GM08714 (cell line): ENCODE results near the gene GNPTAB.
"Not testable (repeated sequence)": the region's sequence is repeated elsewhere in the genome, so short reads cannot be mapped to it uniquely, and the experiment has no call there.

Experiments used
- H3K4me3 ChIP-seq: fragments of 200-500 bp; sonication (Bioruptor generic); 2 replicates; pipeline ENCODE4 v1.5.1; 2014; ENCODE audit warnings: mild to moderate bottlenecking, low read length, inconsistent platforms
- ZNF274 ChIP-seq: IDR thresholded peaks from 2 replicates; pipeline ENCODE4 v1.6.1; 2012; ENCODE audit warnings: mild to moderate bottlenecking, low read depth, low read length

The GNPTAB gene

DNA sequence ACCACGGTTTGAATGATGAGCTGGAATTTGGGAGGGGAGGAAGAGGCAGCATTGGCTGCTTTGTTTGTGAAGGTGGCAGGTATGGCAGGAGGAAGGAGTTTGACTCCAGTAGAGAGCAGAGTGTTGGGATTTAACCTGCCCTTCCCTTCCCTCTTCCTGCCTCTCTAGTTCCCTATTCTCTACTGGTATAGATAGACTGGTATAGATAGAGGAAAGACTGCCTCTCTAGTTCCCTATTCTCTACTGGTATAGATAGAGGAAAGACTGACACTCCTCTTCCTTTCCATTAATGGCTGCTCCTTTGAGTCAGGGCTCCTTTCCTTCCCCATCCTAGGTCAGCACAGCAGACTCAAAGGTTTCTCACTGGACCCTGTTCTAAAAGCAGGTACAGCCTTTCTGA is 83.1 kb downstream of the GNPTAB start:
- no peak for TF ChIP-seq ZNF274
- no peak overlapping the region for H3K4me3 ChIP-seq

DNA sequence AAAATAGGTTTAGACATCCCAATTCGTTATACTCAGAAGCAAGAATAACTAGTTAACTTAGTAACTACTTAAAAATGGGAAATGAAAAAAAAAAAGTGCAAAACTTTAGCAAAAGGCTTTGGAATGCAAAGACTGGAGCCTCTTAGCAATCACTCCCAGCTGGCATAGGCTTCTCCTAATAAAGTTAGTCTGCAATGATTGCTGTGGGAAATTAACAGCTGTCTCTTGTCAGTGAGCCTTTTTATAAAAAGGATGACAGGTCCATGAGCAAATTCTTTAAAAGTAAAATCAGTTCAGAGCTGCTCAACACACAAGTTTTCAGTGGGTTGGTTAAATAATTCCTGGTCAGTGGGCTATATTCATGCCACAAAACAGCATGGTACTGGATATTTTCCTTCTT is 84.1 kb downstream of the GNPTAB start:
- H3K4me3 ChIP-seq: no peak overlapping the region
- TF ChIP-seq ZNF274: no peak

DNA sequence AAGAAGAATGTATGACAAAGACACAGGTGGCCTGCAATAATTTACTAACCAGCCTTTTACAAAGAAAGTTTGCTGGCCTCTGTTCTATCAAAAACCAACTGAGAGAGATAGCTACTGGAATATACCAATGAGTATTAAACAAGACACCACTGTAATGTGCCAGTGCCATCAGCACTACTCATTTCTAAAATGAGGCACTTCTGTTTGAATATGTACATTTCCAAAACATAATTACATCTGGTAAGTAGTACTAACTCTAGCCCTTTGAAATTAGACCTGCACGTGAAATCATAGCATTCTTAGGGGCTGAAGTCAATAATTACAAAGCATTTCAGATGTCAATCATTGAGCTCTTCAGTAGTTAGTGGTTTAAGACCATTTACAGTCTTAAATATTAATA is 84.6 kb downstream of the GNPTAB start:
- no peak overlapping the region for H3K4me3 ChIP-seq

DNA sequence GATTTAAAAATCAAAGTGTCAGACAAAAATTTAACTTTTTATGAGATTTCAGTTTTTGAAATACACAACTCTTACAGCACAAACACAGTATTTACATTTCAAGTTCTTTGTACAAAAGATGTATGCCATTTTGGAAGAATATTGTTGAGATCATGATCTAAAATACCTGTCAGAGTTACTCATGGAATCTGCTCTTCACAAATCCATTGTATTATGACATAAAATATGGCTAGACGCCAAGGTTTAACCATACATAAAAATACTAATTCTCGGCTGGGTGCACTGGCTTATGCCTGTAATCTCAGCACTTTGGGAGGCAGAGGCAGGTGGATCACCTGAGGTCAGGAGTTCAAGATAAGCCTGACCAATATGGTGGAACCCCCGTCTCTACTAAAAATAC is 85.3 kb downstream of the GNPTAB start:
- H3K4me3 ChIP-seq: no peak overlapping the region
- TF ChIP-seq ZNF274: no peak

More for the DNA sequence above, 84.6 kb downstream of the GNPTAB start:
- TF ChIP-seq ZNF274: no peak

DNA sequence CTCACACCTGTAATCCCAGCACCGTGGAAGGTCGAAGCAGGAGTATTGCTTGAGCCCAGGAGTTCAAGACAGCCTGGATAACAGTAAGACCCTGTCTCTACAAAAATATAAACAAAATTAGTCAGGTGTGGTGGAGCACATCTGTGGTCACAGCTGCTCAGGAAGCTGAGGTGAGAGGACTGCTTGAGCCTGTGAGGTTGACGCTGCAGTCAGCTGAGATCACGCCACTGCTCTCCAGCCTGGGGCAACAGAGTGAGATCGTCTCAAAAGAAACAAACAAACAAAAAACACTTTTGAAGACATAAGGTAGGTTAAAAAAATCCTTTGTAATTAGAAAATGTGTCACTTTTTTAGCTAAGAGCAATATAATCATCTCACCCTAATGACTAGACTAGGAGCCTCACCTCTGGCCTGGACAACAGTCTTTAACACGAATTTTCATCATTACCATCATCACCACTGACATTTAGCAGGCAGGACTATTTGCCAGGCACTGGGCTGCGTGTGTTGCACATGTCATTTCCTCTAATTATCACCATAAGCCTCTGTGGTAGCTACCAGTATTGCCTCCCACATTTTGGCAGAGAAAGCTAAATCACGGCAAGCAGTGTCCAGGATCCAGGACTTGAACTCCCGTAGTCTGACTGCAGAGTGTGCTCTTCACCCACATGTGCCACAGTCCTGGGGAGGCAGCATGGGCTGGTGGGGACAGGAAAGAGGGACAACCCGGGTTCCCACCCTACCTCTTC is 86.9 kb downstream of the GNPTAB start:
- TF ChIP-seq ZNF274: no peak
- H3K4me3 ChIP-seq: no peak overlapping the region; the same call in 1 of the 2 replicates

- no peak for TF ChIP-seq ZNF274
- H3K4me3 ChIP-seq: no peak overlapping the region
Observed at GRCh38 chr12:101743242-101743641, 87.5 kb downstream of the GNPTAB start.

- H3K4me3 ChIP-seq: no peak overlapping the region
- TF ChIP-seq ZNF274: no peak
Observed at GRCh38 chr12:101740980-101741379, 89.8 kb downstream of the GNPTAB start.

- no peak for TF ChIP-seq ZNF274
- no peak overlapping the region for H3K4me3 ChIP-seq
Observed at GRCh38 chr12:101740566-101740965, 90.2 kb downstream of the GNPTAB start.

DNA sequence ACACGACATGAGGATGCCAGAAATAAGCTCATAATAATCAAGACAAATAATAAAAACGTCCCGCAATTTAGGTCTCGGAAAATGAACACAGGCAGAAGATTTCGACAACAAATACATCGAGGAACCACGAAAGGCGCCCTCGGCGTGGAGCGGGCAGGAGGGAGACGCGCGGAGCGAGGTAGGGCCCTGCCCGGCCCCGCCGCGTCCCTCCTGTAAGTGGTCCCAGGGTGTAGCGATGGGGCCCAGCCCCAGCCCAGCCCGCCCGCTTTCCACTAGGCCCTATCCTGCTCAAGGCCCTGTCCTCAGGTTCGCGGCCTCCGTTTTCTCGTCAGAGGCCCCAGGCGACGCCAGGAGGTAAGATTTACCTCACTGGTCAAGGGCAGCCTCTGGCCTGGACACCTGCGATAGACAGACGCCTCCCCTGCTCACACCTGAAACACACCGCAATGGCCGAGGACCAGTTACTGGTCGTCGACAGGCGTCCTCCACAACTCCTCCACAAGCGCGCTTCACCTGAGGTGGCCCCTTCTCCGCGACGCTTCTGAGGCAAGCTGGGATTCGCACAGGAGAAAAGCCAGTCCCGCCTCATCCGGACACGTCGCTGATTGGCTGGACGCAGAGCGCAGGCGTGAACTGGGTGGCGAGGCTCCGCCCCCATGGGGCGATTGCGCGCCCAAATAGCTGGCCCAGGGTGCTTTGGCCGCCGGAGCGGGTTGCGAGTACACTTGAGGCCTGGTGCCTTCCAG is 91.7 kb downstream of the GNPTAB start, which contains the start of gene SYCP3:
Gene SYCP3 (minus strand): TSS at position 543 of the 746 bp plus-strand sequence. CDS start 1,527 bp downstream, outside the sequence.
- no peak within 1 kb of the TSS for H3K4me3 ChIP-seq
- no peak for TF ChIP-seq ZNF274

DNA sequence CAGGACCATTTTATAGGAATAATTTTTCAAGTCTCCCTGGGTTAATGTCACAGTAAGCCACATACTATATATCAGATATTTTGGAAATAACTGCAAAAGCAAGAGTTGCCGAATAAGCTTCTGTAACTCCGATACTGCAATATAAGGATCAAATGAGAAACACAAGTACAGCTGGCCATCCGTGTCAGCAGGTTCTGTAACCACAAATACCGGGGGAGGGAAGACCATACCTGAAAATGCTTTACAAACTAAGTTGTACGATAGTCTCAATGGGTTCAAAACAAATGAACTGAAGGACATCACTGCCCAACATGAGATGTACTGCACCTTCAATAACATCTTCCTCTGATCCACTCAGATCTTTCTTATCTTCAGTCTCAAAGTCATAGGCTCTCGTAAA is 93.3 kb downstream of the GNPTAB start:
- H3K4me3 ChIP-seq: no peak overlapping the region
- TF ChIP-seq ZNF274: no peak

GRCh38 chr12:101734482-101734881 is 96.3 kb downstream of the GNPTAB start:
- not testable (repeated sequence) for H3K4me3 ChIP-seq

GRCh38 chr12:101733166-101733565 is 97.6 kb downstream of the GNPTAB start:
- no peak for TF ChIP-seq ZNF274
- H3K4me3 ChIP-seq: no peak overlapping the region

GRCh38 chr12:101732318-101732717 is 98.4 kb downstream of the GNPTAB start:
- H3K4me3 ChIP-seq: no peak overlapping the region
- TF ChIP-seq ZNF274: no peak

DNA sequence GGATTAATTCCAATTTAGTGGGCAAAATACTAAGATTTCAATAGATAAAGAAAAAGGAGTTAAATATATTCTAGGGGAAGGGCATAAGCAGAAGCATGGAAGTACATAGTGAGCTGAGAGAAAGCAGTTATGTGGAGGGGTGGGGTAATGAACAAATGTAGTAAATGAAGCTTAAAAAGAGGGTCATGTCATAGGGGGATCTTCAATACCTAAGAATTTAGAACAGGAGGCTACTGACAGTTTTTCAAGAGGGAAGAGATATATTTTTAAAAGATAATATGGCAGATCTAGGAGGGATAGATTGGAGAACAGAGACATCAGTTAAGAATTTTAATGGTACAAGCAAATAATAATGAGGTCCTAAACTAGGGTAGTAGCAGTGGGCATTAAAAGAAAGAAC is 100.9 kb downstream of the GNPTAB start:
- TF ChIP-seq ZNF274: no peak
- no peak overlapping the region for H3K4me3 ChIP-seq

GRCh38 chr12:101727098-101727497 is 103.7 kb downstream of the GNPTAB start:
- no peak overlapping the region for H3K4me3 ChIP-seq
- TF ChIP-seq ZNF274: no peak

DNA sequence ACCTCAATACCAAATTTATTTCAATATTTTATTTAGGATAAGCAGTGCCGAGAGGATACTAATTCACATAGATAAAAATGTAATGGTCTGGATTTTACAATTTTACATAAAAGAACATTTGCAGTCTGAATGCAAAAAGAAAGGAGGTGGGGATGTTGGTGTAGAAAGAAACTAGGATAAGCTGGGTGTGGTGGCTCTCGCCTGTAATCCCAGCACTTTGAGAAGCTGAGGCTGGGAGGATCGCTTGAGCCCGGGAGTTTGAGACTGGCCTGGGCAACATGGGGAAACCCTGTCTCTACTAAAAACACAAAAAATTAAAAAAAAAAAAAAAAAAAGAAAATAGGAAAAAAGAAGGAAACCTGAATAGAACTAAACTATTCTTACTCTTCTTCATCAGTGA is 108.4 kb downstream of the GNPTAB start:
- TF ChIP-seq ZNF274: no peak
- H3K4me3 ChIP-seq: no peak overlapping the region
